Neural cell (in vitro differentiated cells): ENCODE data around the gene ZBTB24.

Source experiments
- CTCF ChIP-seq: fragments of 450-650 bp; IDR thresholded peaks from 2 replicates; pipeline ENCODE4 v1.5.1; 2014; ENCODE audit warnings: antibody characterized with exemption, mild to moderate bottlenecking, moderate library complexity; ENCODE audit not compliant: poor library complexity, severe bottlenecking
- EP300 ChIP-seq: fragments of 450-650 bp; conservative IDR thresholded peaks from 2 replicates; pipeline ENCODE4 v1.6.1; 2014; ENCODE audit warnings: antibody characterized with exemption, mild to moderate bottlenecking, moderate library complexity; ENCODE audit not compliant: poor library complexity, severe bottlenecking
- EZH2 ChIP-seq: fragments of 200-600, 300-800 bp; shearing (Covaris generic), sonication (generic); IDR thresholded peaks from 2 replicates; pipeline ENCODE4 v1.6.1; 2014; ENCODE audit warnings: antibody characterized with exemption, low read length, borderline replicate concordance, mild to moderate bottlenecking; ENCODE audit not compliant: insufficient read depth, poor library complexity, severe bottlenecking
- MXI1 ChIP-seq: fragments of 450-650 bp; conservative IDR thresholded peaks from 2 replicates; pipeline ENCODE4 v1.6.1; 2014; ENCODE audit warnings: antibody characterized with exemption, mild to moderate bottlenecking; ENCODE audit not compliant: poor library complexity, severe bottlenecking
- POLR2AphosphoS5 ChIP-seq: IDR thresholded peaks from 2 replicates; pipeline ENCODE4 v1.6.1; 2012
- RAD21 ChIP-seq: fragments of 450-650 bp; conservative IDR thresholded peaks from 2 replicates; pipeline ENCODE4 v1.6.1; 2014; ENCODE audit warnings: antibody characterized with exemption, mild to moderate bottlenecking, moderate library complexity
- REST ChIP-seq: IDR thresholded peaks from 2 replicates; pipeline ENCODE4 v1.6.1; 2012; ENCODE audit warnings: borderline replicate concordance
- SMC3 ChIP-seq: fragments of 450-650 bp; conservative IDR thresholded peaks from 2 replicates; pipeline ENCODE4 v1.6.1; 2014; ENCODE audit warnings: antibody characterized with exemption, mild to moderate bottlenecking, moderate library complexity; ENCODE audit not compliant: poor library complexity
- TAF1 ChIP-seq: IDR thresholded peaks from 2 replicates; pipeline ENCODE4 v1.6.1; 2012; ENCODE audit warnings: low read depth

GRCh38 chr6:109514946-109515345 lies 31.9 kb upstream of the ZBTB24 start:
- TF ChIP-seq CTCF (no peak), EZH2 (no peak), MXI1 (no peak), SMC3 (no peak), TAF1 (no peak), POLR2AphosphoS5 (no peak), EP300 (no peak), RAD21 (no peak), REST (no peak)
